NCI-H1417 (cell line): Measurements from ENCODE around the gene RIPPLY3.
"Not testable (repeated sequence)": the region's sequence is repeated elsewhere in the genome, so short reads cannot be mapped to it uniquely, and the experiment has no call there.

Experiments used
- DNase-seq, 3 experiments: peaks; one replicate each; lab custom pipeline; 2025; lab: John Stamatoyannopoulos, UW

The RIPPLY3 gene

DNA sequence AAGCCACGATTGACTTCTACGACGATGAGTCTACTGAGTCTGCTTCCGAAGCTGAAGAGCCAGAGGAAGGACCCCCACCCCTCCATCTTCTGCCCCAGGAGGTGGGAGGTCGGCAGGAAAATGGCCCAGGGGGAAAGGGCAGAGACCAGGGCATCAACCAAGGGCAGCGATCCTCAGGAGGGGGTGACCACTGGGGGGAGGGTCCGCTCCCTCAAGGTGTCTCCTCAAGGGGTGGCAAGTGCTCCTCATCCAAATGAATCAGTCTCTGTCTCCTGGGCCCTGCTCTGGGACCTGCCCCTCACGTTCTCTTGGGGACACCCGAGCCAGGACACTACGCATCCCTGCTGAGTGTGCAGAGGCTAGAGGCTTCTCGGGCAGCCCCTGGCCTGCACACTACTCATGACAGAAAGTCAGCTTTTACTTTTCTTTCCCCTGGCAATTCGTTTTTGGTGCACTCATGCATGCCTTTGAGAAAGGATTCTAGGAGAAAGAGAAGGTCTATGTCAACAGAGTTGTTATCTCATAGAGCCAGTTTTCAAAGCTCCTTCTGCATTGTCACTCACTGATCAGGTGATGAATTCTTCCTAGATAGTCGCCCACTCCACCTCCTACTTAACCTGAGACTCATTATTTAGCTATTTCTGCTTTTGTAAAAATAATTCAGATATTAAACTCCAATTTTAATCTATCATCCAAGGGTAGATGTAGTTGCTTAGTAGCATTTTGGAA is 11.6 kb downstream of the RIPPLY3 start:
- DNase-seq: no peak

DNA sequence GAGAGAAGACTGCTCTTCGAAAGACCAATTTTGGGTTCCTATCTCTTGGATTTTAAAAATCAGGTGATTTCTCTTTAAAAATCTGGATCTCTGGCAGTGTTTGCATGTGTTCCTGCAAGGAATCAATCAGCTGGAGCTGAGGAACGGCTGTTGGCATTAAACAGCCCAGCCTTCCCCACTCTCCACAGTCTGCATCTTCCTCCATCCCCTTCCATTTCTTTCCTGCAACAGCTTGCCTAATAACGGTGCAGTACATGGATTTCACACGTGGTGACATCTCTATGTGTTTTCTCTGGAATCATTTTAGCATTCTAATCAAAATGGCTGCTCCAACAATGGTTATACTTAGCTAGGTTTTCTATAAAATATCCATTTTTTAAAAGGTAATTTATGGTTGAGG is 20.0 kb downstream of the RIPPLY3 start:
- no peak for DNase-seq

DNA sequence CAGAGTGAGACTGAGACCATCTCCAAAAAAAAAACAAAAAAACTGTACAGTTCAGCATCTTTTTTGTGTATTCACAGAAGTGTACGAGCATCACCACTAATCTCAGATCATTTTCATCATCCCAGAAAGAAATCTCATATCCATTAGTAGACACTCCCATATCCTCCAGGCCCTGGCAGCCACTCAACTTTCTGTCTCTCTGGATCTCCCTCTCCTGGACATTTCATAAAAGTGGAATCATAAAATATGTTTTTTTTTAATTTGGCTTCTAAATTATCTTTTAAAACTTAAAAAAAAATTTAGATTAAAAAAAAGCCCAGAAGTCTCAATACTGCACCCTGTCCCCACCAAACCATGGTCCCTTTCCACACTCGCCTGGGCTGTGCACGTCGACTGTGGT is 22.1 kb downstream of the RIPPLY3 start:
- DNase-seq: no peak

DNA sequence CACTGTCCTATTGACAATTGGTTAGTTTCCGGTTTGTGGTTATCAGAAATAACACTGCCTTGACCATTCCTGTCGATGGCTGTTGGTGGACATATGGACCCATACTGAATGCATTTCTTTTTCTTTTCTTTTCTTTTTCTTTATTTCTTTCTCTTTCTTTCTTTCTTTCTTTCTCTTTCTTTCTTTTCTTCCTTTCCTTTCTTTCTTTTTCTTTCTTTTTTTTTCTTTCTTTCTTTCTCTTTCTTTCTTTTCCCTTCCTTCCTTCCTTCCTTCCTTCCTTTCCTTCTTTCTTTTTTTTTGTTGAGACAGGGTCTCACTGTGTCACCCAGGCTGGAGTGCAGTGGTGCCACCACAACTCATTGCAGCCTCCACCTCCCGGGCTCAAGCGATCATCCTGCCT is 24.4 kb downstream of the RIPPLY3 start:
- DNase-seq: no peak

DNA sequence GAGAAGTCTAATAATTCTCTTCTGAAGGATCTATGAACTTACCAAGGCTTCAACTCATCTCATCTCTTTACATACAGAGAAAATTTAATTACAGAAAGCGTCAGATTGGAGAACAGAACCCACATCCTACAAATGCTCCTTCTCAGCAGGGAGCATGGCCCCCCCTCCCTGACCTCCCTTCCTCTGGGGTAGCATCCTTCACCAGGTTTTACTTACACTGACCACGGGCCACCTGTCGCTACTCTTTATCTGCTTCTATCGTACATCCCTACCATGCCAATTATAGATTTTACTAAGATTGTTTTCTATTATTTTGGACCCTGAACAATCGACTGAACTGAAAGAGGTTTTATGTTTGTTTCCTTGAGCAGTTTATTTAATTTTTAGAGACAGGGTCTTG is 25.8 kb downstream of the RIPPLY3 start:
- no peak for DNase-seq

DNA sequence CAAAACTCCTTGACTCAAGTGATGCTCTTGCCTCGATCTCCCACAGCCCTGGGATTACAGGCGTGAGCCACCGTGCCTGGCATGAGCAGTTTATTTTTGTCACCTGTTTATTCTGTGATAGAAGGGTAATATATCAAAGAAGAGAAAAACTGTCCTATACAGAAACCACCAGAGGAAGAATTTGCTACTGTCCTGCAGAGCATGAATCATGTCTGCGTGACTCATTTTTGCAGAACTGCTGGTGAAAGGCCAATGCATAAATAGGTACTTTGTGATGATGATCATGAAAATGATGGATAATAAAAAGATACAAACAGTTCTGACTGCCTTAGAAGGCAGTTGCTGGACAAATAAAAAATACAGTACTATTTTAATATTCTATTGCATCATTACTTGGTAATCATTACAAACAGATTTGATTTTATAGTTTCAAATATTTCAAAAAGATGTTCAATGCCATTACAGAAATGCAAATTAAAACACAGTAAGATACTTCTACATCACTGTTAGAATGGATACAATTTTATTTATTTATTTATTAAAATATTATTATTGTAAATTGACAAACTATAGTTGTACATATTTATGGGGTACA is 26.5 kb downstream of the RIPPLY3 start:
- no peak for DNase-seq

DNA sequence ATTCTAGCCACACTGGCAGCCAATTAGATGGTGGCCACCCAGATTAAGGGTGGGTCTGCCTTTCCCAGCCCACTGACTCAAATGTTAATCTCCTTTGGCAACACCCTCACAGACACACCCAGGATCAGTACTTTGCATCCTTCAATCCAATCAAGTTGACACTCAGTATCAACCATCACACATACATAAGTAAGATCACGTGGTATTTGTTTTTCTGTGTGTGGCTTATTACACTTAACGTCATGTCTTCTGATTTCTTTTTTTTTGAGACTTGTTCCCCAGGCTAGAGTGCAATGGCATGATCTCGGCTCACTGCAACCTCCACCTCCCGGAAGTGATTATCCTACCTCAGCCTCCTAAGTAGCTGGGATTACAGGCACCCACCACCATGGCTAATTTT is 27.9 kb downstream of the RIPPLY3 start:
- not testable (repeated sequence) for DNase-seq

DNA sequence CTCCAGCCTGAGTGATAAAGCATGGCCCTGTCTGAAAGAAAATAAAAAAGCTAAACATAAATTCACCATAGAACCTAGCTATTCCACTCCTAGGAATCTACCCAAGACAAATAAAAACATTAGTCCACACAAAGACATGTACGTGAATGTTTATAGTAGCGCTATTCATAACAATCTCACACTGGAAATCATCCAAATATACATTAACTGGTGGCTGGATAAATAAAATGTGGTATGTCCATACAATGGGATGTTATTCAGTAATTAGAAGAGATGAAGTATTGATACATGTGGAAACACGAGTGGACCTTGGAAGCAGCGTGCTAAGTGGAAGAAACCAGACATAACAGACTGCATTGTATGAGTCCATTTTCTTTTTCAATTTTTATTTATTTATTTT is 29.7 kb downstream of the RIPPLY3 start:
- DNase-seq: no peak

DNA sequence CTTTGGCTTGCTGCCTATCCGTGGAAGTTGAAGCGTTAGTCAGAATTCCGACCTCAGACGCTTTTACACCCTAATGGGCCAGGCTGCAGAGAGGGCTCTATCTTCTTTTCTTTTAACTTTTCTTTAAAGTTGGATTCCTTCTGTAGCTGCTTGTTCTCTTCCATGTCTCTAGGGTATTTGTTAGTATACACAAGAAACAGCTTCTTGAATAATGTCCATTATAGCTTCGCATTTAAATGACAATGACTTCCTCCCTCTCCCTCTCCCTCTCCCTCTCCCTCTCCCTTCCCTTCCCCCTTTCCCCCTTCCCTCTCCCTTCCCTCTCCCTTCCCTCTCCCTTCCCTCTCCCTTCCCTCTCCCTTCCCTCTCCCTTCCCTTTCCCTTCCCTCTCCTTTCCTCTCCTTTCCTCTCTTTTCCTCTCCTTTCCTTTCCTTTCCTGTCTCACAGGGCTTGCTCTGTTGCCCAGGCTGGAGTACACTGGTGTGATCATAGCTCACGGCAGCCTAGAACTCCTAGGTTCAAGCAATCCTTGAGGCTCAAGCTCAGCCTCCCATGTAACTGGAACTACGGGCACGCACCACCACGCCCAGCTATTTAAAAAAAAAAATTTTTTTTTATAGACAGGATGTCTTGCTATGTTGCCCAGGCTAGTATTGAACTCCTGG is 33.0 kb downstream of the RIPPLY3 start:
- DNase-seq: no peak

DNA sequence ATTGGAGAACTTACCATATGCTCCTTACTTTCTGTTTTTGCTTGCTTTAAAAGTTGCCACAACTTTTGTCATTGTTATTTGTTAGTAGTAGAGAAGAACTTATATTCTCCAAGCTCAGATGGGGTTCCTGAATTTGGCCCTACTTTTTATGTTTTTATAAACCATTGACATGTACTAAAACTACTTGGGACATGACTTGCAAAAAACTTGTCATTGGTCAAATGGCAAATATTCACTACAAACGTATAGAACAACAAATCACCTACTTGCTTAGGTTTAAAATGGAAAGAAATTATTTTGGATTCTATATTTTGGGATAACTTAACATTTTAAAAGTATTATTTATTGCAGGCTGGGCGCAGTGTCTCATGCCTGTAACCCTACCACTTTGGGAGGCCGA is 33.7 kb downstream of the RIPPLY3 start:
- DNase-seq: no peak

DNA sequence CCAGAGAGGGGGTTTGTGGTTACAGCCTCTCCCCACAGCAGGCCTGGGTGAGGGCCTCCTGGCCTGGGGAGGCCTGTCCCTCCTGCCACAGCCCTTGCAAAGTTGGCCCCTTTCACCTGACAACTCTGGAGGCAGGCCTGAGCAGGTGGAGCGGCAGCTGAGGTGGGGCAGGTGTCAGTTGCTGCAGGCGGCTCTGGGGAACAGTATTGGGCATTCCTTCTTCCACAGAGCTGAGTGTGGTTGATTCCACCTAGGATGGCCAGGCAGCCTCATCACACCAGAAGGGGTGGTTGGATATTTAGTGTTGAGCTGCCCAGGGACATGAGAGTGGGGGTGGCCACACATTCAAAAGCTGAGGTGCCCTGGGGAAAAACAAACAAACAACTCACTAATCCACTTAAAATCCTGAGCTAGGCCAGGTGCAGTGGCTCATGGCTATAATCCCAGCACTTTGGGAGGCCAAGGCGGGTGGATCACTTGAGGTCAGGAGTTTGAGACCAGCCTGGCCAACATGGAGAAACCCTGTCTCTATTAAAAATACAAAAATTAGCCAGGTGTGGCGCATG is 35.3 kb downstream of the RIPPLY3 start:
- DNase-seq: peak; percentile 53 to 87 (median 62)

DNA sequence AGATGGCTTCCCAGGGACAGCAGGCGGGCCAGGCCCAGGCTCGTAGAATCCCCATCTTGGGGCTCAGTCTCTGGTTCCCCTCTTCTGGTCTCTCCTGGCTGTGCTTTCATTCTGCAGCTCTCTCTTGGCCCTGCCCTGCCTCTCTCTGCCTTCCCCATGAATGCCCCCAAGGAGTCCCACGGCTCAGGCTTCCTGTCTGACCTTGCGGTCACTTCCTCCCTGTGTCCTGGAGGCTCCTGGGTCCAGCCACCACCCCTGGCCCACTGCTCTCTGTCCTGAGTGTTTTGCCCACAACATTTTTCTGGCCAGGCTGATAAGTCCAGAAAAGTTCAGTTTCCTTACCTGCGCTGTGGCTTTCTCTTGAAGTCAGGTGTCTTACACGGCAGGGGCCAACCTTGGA is 37.3 kb downstream of the RIPPLY3 start:
- no peak for DNase-seq

DNA sequence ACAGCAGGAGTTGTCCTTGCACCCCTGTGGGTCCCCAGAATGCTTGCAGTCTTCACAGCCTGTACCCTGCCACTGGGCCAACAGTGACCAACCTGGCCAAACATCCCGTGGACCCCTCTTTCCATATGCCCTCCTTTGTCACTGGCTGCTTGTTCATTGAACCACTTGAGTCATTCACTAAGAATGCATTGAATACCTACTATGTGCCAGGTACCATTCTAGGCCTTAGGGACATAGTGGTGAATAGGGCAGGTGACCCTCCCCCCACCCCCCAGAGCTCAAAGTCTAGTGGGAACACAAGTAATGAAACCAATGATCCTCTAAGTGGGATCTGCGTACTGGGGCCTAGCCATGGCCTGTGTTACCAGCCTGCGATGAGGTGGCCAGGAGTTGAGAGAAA is 38.1 kb downstream of the RIPPLY3 start:
- no peak for DNase-seq

DNA sequence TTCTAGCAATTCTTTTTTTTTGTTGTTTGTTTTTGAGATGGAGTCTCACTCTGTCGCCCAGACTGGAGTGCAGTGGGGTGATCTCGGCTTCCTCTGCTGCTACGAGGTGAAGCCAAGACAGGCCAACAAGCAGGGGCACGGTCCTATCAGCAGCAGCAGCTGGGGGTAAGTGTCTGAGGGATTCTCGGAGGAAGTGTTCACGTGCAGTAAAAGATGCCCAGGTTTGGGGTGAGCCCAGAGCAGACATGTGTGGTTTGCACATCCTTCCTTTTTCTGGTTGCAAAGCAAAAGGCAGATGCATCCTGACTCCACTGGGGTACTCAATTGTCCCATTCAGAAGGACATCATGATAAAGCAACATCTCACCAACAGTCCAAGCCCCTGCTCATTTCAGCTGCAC is 38.6 kb downstream of the RIPPLY3 start:
- no peak for DNase-seq

DNA sequence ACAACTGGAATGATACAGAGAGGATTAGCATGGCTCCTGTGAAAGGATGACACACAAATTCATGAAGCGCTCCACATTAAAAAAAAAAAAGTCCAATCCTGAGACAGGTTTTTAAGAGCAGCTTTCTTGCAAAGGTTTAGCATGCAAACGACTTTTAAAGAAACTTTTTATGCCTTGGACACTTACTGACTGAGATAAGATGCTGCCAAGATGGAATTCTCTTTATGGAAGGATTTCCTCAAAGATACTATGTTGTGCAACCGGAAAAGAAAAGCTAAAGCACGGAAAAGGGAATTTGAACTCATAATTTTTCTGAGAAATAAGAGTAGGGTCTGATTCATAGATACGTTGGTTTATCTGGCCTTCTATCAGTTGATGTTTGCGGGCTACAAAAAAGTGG is 39.1 kb downstream of the RIPPLY3 start:
- no peak for DNase-seq

DNA sequence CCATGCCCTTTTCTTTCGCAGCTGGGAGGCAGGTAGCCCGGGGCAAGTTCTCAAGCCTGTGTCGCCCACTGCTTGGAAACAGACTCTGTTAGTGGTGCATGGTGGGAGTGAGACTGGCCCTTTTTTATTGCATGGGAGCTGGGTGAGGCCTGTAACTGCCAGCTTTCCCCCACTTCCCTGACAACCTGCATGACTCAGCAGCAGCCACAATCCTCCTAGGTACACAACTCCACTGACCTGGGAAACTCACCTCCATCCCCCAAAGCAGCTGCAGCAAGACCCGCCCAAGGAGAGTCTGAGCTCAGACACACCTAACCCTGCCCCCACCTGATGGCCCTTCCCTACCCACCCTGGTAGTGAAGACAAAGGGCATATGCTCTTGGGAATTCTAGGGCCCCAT is 40.6 kb downstream of the RIPPLY3 start:
- peak; percentile 17 to 73 (median 37) for DNase-seq

DNA sequence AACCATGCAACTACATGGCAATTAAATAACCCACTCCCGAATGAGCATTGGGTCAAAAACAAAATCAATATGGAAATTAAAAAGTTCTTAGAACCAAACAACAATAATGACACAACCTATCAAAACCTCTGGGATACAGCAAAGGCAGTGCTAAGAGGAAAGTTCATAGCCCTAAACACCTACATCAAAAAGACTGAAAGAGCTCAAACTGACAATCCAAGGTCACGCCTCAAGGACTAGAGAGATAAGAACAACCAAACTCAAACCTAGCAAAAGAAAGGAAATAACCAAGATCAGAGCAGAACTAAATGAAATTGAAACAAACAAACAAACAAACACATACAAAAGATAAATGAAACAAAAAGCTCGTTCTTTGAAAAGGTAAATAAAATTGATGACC is 43.2 kb downstream of the RIPPLY3 start:
- not testable (repeated sequence) for DNase-seq

DNA sequence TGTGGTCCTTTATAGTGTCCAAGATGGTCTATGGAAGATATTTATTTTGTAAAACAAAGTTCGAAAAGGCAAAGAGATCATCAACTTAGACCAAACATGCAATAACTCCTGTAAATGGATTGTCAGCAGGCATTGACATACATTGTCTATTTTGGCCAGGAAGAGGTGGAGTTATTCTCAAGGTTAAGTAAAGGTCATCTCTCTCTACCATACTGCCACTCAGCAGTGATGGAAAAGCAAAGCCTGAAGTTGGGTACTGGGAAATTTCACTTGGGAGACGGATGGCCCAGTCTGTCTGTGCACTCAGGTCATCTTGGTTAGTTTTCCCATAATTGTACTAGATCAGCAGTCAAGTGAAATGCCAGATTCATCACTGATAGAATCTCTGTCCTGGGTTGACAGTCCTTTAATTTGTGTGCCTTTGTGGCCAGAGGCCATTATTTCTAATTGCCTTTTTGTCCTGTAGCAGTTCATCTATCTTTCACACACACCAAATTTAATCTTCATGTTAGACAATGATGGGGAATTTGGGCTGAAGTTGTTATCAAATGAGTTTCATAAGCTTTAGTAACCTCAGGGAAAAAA is 48.9 kb downstream of the RIPPLY3 start:
- no peak for DNase-seq

DNA sequence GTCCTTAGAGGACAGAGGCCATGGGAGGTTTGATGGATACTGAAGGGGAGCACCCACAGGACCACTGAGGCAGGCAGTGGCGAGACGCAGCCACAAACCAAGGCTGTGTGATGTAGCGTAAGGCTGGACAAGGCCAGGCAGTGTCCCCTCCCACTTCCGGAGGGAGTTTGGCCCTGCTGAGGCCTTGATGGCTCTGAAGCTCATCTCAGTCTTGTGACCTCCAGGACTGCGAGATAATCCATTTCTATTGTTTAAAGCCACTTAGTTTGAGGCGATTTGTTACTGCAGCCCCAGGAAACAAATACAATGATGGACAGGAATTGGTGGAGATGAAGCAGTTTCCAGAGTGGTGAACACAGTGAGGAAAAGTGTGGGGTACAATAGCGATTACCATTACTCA is 51.1 kb downstream of the RIPPLY3 start:
- no peak for DNase-seq

DNA sequence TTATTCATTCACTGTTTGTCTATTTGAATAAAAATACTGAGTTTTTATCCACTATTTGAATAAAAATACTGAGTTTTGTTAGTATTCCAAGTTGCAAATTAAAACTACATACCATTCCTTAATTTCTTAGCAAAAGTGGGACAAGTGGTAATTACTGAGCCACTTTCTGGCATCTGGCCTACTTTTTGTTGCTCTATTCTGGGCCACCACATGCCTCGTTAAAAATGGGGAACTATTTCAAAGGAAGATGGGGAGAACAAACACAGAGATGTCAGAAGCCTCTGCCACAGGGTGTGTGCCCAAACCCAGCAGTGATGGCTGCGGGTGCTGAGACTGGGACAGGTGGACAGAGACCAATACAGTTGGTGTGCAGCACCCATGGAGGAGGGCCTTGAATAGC is 51.8 kb downstream of the RIPPLY3 start:
- no peak for DNase-seq

DNA sequence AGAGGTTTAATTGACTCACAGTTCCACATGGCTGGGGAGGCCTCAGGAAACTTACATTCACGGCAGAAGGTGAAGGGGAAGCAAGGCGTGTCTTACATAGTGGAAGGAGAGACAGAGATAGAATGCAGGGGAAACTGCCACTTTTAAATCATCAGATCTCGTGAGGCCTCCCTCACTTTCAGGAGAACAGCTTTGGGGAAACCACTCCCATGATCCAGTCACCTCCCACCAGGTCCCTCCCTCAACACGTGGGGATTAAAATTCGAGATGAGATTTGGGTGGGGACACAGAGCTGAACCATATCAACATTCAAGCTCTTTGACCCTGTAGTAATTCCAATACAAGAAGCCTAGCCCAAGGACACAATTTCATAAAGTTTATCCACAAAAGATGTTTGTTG is 52.7 kb downstream of the RIPPLY3 start:
- DNase-seq: no peak

DNA sequence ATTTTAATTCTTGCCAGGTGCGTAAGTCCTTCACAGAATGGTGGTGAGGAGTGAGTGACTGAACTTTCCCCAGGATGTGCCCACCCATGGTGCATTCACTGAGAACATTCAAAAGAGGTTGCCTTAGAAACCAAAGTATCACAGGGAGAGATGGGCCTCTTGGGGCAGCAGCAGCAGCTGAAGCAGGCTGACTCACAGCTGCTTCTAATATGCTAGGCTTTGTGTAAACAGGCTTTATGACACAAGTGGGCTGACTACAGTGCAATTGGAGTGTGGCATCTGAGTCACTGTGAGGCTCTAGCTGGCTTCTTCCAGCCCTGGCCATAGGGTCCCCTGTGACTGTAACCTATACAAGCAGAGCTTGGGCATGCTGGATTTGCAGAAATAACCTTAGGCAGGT is 53.8 kb downstream of the RIPPLY3 start:
- DNase-seq: peak; percentile 94 to 99 (median 98)
